K562 (cell line): ENCODE results near the gene NCOA1. TPM values are rescaled to one million over a fixed set of nuclear protein-coding genes. Genes with fewer than 3 reads are reported as not detected.

ENCODE experiments used
- FOS ChIP-seq: IDR thresholded peaks from 3 replicates; pipeline ENCODE4 v1.6.1; 2011; ENCODE audit not compliant: insufficient read length; ENCODE audit errors: extremely low read depth
- ZEB2 ChIP-seq: fragments of 450-650 bp; IDR thresholded peaks from 2 replicates; pipeline ENCODE4 v1.6.1; 2016
- ZNF444 ChIP-seq: fragments of 250-450 bp; sonication (Bioruptor Pico); IDR thresholded peaks from 2 replicates; pipeline ENCODE4 v1.4.0; 2020; ENCODE audit warnings: mild to moderate bottlenecking, moderate library complexity
- polyA plus RNA-seq, 8 experiments: library from polyadenylated mRNA; depleted of rRNA in 4 of 8; stranded (reverse) in 5 of 8; unstranded in 3 of 8; fragments of >200 nt; fragmentation: Nextera tagmentation in 2 of 8; fragmentation: Illumina TruSeq in 1 of 8; extraction: Ambion mirVana in 2 of 8; extraction: Trizol in 1 of 8; gene quantifications; 2 replicates each; pipeline versions ENCODE4 v1.2.1 to v1.2.3, GENCODE V29; 2011 to 2014; ENCODE audit warnings: inconsistent platforms in 1 of 8, missing spikeins in 1 of 8
- total RNA-seq, 7 experiments: library from RNA; depleted of rRNA in 6 of 7; stranded (reverse); fragments of >200 nt in 6 of 7; fragmentation: Illumina TruSeq in 2 of 7; extraction: Trizol in 2 of 7; gene quantifications; 2 replicates each; pipeline versions ENCODE4 v1.2.1 to v1.2.3, GENCODE V29; 2011 to 2021; ENCODE audit warnings: low replicate concordance in 1 of 7
- TF ChIP-seq, protein P1 (sequence below): sonication (generic); formaldehyde crosslinking; IDR thresholded peaks from 2 replicates; pipeline ENCODE4 v1.8.0; 2022; ENCODE audit warnings: missing genetic modification reagents, mild to moderate bottlenecking, borderline replicate concordance
- TF ChIP-seq, protein P2 (sequence below): fragments of 250-450 bp; sonication (Bioruptor Pico); IDR thresholded peaks from 2 replicates; pipeline ENCODE4 v1.4.0; 2020; ENCODE audit warnings: mild to moderate bottlenecking, moderate library complexity
- TF ChIP-seq, protein P3 (sequence below): fragments of 250-450 bp; sonication (Bioruptor Pico); IDR thresholded peaks from 2 replicates; pipeline ENCODE4 v1.4.0; 2020
- TF ChIP-seq, protein P4 (sequence below): fragments of 250-450 bp; sonication (Bioruptor Pico); IDR thresholded peaks from 2 replicates; pipeline ENCODE4 v1.5.1; 2021; ENCODE audit warnings: mild to moderate bottlenecking

Gene NCOA1
- total and polyA plus RNA-seq, 9 of the 15 experiments (the other 6 are each of a cell fraction or from before 2014, with no cell fraction given), result 4.9 to 25.7 (median 17.0) TPM

DNA sequence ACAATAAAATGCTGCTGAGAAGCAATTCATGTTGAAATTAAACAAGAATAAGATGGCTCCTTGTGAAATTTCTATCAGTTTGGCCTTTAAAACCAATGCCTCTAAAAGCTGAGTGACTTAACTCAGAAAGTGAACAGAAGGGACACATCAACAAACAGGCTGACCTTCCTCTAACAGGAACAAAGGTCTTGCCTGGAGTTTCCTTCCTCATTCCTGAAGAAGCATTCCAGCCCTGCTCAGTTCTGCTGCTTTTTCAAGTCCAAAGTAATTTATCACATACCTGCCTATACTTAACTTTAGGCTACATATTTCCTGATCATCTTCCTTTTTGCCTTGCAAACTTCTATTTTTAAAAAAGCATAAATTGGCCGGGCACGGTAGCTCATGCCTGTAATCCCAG is 288.1 kb downstream of the NCOA1 start (continued):
- TF ChIP-seq, protein P1, sequence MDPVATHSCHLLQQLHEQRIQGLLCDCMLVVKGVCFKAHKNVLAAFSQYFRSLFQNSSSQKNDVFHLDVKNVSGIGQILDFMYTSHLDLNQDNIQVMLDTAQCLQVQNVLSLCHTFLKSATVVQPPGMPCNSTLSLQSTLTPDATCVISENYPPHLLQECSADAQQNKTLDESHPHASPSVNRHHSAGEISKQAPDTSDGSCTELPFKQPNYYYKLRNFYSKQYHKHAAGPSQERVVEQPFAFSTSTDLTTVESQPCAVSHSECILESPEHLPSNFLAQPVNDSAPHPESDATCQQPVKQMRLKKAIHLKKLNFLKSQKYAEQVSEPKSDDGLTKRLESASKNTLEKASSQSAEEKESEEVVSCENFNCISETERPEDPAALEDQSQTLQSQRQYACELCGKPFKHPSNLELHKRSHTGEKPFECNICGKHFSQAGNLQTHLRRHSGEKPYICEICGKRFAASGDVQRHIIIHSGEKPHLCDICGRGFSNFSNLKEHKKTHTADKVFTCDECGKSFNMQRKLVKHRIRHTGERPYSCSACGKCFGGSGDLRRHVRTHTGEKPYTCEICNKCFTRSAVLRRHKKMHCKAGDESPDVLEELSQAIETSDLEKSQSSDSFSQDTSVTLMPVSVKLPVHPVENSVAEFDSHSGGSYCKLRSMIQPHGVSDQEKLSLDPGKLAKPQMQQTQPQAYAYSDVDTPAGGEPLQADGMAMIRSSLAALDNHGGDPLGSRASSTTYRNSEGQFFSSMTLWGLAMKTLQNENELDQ (CRISPR knock-in tag), result no peak
- TF ChIP-seq ZNF444 (CRISPR knock-in tag) (no peak), FOS (no peak), ZEB2 (no peak)
- TF ChIP-seq, protein P2, sequence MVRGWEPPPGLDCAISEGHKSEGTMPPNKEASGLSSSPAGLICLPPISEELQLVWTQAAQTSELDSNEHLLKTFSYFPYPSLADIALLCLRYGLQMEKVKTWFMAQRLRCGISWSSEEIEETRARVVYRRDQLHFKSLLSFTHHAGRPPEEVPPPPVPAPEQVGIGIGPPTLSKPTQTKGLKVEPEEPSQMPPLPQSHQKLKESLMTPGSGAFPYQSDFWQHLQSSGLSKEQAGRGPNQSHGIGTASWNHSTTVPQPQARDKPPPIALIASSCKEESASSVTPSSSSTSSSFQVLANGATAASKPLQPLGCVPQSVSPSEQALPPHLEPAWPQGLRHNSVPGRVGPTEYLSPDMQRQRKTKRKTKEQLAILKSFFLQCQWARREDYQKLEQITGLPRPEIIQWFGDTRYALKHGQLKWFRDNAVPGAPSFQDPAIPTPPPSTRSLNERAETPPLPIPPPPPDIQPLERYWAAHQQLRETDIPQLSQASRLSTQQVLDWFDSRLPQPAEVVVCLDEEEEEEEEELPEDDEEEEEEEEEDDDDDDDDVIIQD (CRISPR knock-in tag), result no peak
- TF ChIP-seq, protein P3, sequence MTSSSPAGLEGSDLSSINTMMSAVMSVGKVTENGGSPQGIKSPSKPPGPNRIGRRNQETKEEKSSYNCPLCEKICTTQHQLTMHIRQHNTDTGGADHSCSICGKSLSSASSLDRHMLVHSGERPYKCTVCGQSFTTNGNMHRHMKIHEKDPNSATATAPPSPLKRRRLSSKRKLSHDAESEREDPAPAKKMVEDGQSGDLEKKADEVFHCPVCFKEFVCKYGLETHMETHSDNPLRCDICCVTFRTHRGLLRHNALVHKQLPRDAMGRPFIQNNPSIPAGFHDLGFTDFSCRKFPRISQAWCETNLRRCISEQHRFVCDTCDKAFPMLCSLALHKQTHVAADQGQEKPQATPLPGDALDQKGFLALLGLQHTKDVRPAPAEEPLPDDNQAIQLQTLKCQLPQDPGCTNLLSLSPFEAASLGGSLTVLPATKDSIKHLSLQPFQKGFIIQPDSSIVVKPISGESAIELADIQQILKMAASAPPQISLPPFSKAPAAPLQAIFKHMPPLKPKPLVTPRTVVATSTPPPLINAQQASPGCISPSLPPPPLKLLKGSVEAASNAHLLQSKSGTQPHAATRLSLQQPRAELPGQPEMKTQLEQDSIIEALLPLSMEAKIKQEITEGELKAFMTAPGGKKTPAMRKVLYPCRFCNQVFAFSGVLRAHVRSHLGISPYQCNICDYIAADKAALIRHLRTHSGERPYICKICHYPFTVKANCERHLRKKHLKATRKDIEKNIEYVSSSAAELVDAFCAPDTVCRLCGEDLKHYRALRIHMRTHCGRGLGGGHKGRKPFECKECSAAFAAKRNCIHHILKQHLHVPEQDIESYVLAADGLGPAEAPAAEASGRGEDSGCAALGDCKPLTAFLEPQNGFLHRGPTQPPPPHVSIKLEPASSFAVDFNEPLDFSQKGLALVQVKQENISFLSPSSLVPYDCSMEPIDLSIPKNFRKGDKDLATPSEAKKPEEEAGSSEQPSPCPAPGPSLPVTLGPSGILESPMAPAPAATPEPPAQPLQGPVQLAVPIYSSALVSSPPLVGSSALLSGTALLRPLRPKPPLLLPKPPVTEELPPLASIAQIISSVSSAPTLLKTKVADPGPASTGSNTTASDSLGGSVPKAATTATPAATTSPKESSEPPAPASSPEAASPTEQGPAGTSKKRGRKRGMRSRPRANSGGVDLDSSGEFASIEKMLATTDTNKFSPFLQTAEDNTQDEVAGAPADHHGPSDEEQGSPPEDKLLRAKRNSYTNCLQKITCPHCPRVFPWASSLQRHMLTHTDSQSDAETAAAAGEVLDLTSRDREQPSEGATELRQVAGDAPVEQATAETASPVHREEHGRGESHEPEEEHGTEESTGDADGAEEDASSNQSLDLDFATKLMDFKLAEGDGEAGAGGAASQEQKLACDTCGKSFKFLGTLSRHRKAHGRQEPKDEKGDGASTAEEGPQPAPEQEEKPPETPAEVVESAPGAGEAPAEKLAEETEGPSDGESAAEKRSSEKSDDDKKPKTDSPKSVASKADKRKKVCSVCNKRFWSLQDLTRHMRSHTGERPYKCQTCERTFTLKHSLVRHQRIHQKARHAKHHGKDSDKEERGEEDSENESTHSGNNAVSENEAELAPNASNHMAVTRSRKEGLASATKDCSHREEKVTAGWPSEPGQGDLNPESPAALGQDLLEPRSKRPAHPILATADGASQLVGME (CRISPR knock-in tag), result no peak
- TF ChIP-seq, protein P4, sequence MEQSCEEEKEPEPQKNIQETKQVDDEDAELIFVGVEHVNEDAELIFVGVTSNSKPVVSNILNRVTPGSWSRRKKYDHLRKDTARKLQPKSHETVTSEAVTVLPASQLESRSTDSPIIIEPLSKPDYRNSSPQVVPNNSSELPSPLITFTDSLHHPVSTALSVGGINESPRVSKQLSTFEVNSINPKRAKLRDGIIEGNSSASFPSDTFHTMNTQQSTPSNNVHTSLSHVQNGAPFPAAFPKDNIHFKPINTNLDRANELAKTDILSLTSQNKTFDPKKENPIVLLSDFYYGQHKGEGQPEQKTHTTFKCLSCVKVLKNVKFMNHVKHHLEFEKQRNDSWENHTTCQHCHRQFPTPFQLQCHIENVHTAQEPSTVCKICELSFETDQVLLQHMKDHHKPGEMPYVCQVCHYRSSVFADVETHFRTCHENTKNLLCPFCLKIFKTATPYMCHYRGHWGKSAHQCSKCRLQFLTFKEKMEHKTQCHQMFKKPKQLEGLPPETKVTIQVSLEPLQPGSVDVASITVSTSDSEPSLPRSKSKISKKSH (CRISPR knock-in tag), result no peak
- TF ChIP-seq, all 486 proteins: peak for 0
